NCI-H1694 treated with DMSO at 0.1 percent for 48 hours (cell line): ENCODE measurements around the gene ZNF280A.
"Not testable (repeated sequence)": the region's sequence is repeated elsewhere in the genome, so short reads cannot be mapped to it uniquely, and the experiment has no call there.

Experiments
- DNase-seq: peaks from one replicate; lab custom pipeline; 2025; lab: John Stamatoyannopoulos, UW

The ZNF280A gene

DNA sequence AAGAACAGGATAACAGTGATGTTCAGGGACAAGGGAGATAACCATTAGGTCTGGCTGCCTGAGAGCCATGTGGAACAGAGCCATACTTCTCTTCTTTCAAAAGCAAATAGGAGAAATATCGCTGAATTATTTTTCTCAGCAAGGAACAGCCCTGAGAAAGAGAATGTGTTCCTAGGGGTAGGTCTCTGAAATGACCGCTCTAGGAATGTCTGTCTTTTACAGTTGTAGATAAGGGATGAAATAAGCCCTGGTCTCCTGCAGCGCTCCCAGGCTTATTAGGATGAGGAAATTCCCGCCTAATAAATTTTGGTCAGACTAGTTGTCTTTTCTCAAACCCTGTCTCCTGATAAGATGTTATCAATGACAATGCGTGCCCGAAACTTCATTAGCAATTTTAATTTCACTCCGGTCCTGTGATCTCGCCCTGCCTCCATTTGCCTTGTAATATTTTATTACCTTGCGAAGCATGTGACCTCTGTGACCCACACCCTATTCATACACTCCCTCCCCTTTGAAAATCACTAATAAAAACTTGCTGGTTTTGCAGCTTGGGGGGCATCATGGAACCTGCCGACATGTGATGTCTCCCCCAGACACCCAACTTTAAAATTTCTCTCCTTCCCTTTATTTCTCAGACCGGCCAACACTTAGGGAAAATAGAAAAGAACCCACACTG, 51.1 kb downstream of the ZNF280A start:
- not testable (repeated sequence) for DNase-seq

- no peak for DNase-seq
Observed at GRCh38 chr22:22467112-22467511, 53.0 kb downstream of the ZNF280A start.

DNA sequence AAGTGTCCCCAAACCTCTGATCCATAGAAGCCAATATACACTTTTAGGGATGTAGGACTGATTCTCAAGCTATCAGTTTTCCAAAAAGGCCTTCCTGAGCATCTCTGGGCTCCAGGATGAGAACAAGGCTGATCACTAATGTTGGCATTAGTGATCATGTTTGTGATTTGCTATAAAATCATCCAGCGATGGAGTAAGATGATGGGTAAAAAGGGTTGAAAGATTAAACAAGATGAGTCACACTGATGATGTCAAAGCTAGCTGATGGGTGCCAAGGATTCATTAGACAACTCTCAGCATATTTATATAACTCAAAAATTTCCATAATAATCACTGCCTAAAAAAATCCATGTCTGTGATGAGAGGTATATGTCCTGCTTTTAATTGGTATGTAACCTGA, 54.3 kb downstream of the ZNF280A start:
- DNase-seq, result no peak

GRCh38 chr22:22465094-22465602, 54.9 kb downstream of the ZNF280A start:
- DNase-seq, result no peak

DNA sequence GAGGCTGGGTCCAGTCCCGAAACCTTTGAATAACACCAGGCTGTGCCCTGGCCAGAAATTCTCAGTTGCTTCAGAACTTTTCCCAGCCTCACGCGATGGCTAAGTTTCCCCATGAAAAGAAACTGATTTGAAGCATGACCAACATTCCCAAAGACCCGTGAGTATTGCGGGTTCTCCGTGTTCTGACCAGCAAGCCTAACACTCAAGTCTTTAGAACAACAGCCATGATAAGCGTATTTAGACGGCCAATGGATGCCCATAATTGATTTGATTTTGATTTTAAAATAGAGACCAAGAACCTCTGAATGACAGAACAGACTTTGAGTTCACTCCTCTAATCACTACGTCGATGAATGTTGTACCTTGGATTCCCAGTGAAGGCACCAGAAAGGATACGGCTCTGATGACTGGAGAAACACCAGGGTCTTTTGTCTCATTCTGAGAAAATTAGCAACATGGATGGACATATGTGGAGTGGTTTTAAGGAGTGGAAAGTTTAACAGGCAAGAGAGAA, 55.5 kb downstream of the ZNF280A start:
- DNase-seq, result no peak

- DNase-seq, result peak; percentile 53
Observed at GRCh38 chr22:22463855-22464540, 56.1 kb downstream of the ZNF280A start.
